ENCODE results near the gene VAT1L. TPM values are rescaled to one million over a fixed set of nuclear protein-coding genes. Genes with fewer than 3 reads are reported as not detected.

The VAT1L gene
- polyA plus RNA-seq, 1 of the 3 experiments (the other 2 are of a cell fraction), result 52.5 TPM

- Histone ChIP-seq H4K20me1 (ENCODE audit: insufficient read depth) (no peaks in the 10 kb centered on the region), H3K36me3 (replicated peaks in 1 of 2; ENCODE audit: control insufficient read depth in 1 of 2, insufficient read depth in 2 of 2, low read length in 1 of 2) (no peaks in the 10 kb centered on the region), H3F3A (replicated peaks; ENCODE audit: insufficient read depth) (no peaks in the 10 kb centered on the region), H3K79me2 (ENCODE audit: insufficient read depth) (no peaks in the 10 kb centered on the region), H3K9ac (no peak overlapping the region), H2AFZ (ENCODE audit: low read depth) (no peak overlapping the region), H3K4me2 (no peak overlapping the region), H3K4me3 (ENCODE audit: low read depth in 2 of 2, low read length in 1 of 2) (no peak overlapping the region), H3K9me2 (no peaks in the 10 kb centered on the region), H3K9me3 (no peaks in the 10 kb centered on the region), H3K27ac (ENCODE audit: low read depth in 2 of 2, low read length in 1 of 2) (no peak overlapping the region), H3K4me1 (ENCODE audit: control insufficient read depth in 1 of 2, insufficient read depth in 2 of 2, low read depth in 1 of 2, low read length in 1 of 2) (peaks cover 0 to 2% of the 10 kb centered on the region in 2 experiments; a peak in 1 of 4 replicates), H3K27me3 (ENCODE audit: insufficient read depth) (no peaks in the 10 kb centered on the region)
- ChIA-PET CTCF (interaction anchor here (2.0 kb wide), 1 partner anchor 753 kb away, joined by 9 read pairs; no protein-coding TSS in a partner anchor), POLR2A (no interaction called here)
- no peak for DNase-seq
- TF ChIP-seq RAD21 (IDR thresholded peaks at IDR 0.05; ENCODE audit: low read length) (no peak), EP300 (IDR thresholded peaks at IDR 0.05; ENCODE audit: borderline replicate concordance in 1 of 2, low read depth in 1 of 2, low read length in 1 of 2) (no peak), FOXJ3 (CRISPR knock-in tag; IDR thresholded peaks at IDR 0.05) (no peak), PBX3 (IDR thresholded peaks at IDR 0.05) (no peak), RFX5 (IDR thresholded peaks at IDR 0.05; ENCODE audit: low read length) (no peak), FOXM1 (IDR thresholded peaks at IDR 0.05; ENCODE audit: low read depth) (no peak), MXI1 (IDR thresholded peaks at IDR 0.05; ENCODE audit: low read depth, low read length) (no peak), RXRA (IDR thresholded peaks at IDR 0.05; ENCODE audit: borderline replicate concordance, low read depth) (no peak), IRF3 (IDR thresholded peaks at IDR 0.05; ENCODE audit: low read depth, low read length) (no peak), SIN3A (IDR thresholded peaks at IDR 0.05; ENCODE audit: borderline replicate concordance, low read depth, low read length) (no peak), NFIC (IDR thresholded peaks at IDR 0.05; ENCODE audit: borderline replicate concordance) (no peak), RCOR1 (IDR thresholded peaks at IDR 0.05; ENCODE audit: low read length) (no peak), YY1 (IDR thresholded peaks at IDR 0.05; ENCODE audit: low read depth) (no peak), GATA2 (CRISPR knock-in tag; IDR thresholded peaks at IDR 0.05) (no peak), MAX (IDR thresholded peaks at IDR 0.05; ENCODE audit: low read depth) (no peak), NRF1 (IDR thresholded peaks at IDR 0.05; ENCODE audit: low read depth, low read length) (no peak), MEF2A (IDR thresholded peaks at IDR 0.05; ENCODE audit: borderline replicate concordance, low read depth) (no peak), EZH2phosphoT487 (IDR thresholded peaks at IDR 0.05; ENCODE audit: borderline replicate concordance, low read depth) (no peak), ELF1 (IDR thresholded peaks at IDR 0.05) (no peak), USF1 (IDR thresholded peaks at IDR 0.05; ENCODE audit: borderline replicate concordance, low read depth) (no peak)
- 49% methylated on average over 4 of the region's 4 CpGs for WGBS (ENCODE audit: low lambda C conversion rate)
Observed at GRCh38 chr16:77989846-77990245, 201.5 kb downstream of the VAT1L start.
